ENCODE results near the gene RDH13.

DNA sequence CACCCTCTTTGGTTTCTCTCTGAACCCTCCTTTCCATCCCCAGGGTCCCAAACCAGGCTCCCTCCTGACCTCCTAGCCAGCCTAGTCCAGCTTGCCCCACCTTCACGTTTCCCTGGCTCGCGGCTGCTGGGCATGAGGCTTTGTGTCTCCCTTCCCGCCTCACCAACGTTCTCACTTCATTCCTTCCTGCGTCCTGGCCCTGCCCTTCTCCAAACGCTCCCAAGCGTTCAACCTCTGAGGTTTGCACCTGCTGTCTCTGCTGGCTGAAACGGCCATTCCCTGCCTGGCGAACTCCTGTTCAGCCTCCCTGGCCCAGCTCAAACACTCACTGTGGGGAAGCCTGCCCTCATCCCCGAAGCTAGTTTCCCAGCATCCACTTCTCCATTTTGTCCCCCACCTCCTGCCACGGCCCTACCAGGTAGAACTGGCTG is 25.1 kb upstream of the RDH13 start:
- TF ChIP-seq, protein P1, sequence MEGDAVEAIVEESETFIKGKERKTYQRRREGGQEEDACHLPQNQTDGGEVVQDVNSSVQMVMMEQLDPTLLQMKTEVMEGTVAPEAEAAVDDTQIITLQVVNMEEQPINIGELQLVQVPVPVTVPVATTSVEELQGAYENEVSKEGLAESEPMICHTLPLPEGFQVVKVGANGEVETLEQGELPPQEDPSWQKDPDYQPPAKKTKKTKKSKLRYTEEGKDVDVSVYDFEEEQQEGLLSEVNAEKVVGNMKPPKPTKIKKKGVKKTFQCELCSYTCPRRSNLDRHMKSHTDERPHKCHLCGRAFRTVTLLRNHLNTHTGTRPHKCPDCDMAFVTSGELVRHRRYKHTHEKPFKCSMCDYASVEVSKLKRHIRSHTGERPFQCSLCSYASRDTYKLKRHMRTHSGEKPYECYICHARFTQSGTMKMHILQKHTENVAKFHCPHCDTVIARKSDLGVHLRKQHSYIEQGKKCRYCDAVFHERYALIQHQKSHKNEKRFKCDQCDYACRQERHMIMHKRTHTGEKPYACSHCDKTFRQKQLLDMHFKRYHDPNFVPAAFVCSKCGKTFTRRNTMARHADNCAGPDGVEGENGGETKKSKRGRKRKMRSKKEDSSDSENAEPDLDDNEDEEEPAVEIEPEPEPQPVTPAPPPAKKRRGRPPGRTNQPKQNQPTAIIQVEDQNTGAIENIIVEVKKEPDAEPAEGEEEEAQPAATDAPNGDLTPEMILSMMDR (tag by site-specific recombination; IDR thresholded peaks at IDR 0.05): no peak
- TF ChIP-seq ZNF777 (tag by site-specific recombination; IDR thresholded peaks at IDR 0.05; ENCODE audit: borderline replicate concordance) (no peak), YY1 (tag by site-specific recombination; IDR thresholded peaks at IDR 0.05) (no peak), ZFP3 (tag by site-specific recombination; IDR thresholded peaks at IDR 0.05; ENCODE audit: low read depth) (no peak), ZNF140 (tag by site-specific recombination; IDR thresholded peaks at IDR 0.05) (no peak)
- TF ChIP-seq, protein P2, sequence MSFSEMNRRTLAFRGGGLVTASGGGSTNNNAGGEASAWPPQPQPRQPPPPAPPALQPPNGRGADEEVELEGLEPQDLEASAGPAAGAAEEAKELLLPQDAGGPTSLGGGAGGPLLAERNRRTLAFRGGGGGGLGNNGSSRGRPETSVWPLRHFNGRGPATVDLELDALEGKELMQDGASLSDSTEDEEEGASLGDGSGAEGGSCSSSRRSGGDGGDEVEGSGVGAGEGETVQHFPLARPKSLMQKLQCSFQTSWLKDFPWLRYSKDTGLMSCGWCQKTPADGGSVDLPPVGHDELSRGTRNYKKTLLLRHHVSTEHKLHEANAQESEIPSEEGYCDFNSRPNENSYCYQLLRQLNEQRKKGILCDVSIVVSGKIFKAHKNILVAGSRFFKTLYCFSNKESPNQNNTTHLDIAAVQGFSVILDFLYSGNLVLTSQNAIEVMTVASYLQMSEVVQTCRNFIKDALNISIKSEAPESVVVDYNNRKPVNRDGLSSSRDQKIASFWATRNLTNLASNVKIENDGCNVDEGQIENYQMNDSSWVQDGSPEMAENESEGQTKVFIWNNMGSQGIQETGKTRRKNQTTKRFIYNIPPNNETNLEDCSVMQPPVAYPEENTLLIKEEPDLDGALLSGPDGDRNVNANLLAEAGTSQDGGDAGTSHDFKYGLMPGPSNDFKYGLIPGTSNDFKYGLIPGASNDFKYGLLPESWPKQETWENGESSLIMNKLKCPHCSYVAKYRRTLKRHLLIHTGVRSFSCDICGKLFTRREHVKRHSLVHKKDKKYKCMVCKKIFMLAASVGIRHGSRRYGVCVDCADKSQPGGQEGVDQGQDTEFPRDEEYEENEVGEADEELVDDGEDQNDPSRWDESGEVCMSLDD (tag by site-specific recombination; IDR thresholded peaks at IDR 0.05): no peak
